HG02970 (cell line): ENCODE results near the gene PLEKHB1.

ENCODE experiments used
- ATAC-seq: cut with Tn5 transposase; IDR thresholded peaks from one replicate; pipeline ENCODE4 v1.9.1; 2021; ENCODE audit warnings: mild to moderate bottlenecking, moderate library complexity, moderate number of reproducible peaks; ENCODE audit not compliant: unreplicated experiment, low FRiP score

Gene PLEKHB1

DNA sequence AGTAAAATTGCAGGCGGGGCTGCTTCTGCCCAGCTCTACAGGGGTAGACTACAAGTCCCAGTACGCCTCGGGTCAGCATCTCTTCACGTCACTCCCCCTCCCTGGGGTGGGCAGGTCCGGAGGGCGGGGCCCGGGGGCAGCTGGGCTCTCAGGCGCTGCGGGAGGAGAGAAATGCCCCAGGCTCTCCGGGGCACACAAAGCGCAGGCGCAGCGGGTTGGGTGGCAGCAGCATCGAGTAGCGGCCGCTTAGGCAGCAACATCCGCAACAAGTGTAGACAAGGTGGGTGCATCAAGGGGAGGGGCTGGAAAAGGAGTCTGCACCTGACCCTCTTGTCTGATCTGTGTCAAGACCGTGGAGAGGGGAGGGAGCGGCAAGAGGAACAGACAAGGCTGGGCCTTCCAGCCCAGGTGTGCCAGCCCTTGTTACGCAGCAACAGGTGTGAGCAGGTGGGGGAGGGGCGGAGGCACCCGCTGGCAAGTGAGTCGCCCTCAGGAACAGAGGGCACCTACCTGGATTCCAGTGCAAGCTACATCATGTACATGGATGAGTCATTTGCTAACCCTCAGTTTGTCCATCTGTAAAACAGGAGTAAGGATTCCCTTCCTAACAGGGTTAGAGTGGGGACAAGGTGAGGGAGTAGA is 1.2 kb downstream of the PLEKHB1 start:
- ATAC-seq: no peak

DNA sequence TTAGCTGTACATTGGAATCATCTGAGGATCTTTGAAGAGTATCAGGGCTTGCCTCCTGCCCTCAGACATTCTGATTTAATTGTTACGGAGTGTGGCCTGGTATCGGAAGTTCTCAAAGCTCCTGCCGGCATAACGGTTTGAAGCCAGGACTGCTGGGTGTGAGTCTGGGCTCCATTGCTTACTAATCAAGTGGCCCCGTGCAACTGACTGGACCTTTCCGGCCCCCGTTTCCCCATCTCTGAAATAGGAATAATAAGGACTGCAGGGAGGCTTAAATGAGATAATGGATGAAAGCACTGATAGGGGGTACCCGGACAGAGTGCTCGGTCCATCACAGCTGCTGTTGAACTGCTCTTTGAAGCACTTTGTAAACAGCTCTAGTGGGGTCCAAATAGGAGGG is 1.7 kb downstream of the PLEKHB1 start:
- no peak for ATAC-seq

DNA sequence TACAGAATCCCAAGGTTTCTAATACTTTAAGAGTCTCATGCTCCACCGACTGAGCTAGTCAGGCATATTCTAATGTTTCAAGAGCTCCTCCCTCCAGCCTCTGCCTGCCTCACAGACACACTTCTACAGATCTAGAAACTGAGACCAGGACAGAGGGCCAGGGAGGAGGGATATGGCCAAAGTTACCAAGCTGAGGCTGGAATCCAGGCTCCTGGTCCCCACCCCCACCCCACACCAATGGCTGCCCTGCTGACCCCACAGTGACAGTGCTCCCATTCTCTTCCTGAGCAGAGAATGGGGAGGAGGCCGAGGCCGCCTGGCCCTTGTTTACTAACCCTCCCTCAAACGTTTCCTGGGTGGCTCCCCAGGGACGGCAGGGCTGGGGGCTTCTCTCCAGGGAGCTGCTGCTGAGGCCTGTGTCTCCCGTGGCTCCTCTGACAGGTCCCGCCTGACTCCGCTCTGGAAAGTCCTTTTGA is 2.2 kb downstream of the PLEKHB1 start:
- no peak for ATAC-seq

DNA sequence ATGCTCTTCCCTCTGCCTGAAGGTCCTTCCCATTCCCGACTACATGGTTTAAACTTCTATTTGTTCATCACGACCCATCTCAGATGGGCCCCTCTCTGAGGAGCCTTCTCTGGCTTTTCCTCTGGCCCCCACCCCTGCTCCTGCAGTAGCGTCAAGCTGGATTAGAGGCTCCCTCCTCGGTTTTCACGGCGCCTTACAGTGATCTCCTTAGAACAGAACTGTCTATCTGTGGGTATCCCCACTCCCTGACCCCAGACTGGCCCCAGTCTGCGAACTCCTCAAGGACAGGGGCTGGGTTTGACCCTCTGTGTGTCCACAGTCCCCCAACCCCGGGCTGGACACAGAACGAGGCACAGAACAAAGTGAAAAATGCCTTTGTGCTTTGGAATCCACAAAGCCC is 2.8 kb downstream of the PLEKHB1 start:
- no peak for ATAC-seq

DNA sequence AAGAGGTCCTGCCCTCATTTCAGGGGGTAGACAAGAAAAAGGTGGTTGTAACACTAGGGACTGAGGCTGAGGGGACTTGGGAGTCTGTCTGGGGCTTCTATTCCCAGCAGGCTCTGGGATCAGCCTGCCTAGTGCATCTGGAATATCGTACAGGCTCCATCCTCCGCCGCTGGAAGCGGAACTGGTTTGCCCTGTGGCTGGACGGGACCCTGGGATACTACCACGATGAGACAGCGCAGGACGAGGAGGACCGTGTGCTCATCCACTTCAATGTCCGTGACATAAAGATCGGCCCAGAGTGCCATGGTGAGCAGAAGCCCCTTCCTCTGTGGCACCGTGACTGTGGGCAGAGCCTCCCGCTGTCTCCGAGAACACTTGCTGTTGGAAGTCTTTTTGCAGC is 4.0 kb downstream of the PLEKHB1 start:
- no peak for ATAC-seq

DNA sequence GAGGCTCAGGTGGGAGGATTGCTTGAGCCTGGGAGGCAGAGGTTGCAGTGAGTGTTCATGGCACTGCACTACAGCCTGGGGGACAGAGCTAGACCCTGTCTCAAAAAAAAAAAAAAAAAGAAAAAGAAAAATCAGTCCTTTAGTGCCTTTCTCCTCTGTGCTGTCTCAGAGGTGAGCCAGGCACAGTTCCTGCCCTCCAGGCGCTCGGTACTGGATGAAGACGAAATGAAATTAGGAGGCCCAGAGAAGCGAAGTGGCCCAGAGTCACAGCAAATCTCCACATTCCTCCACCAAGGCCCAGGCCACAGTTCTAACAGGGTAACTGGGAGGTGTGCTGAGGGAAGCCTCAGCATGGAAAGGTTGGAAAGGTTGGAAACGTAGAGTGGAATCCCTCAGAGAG is 4.9 kb downstream of the PLEKHB1 start:
- ATAC-seq: no peak

DNA sequence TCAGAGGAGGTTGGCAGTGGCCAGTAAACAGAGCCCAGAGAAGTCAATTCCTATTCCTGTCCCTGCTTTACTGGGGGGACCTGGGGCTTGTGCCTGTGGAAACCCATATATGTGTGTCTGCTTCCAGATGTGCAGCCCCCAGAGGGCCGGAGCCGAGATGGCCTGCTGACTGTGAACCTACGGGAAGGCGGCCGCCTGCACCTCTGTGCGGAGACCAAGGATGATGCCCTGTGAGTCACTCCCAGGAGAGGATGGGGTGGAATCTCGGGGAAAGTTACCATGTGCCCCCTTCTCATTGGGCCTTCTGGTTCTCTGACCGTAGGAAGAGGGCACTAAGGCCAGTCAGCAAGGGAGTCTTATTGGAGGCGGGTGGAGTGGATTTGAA is 5.3 kb downstream of the PLEKHB1 start:
- no peak for ATAC-seq

DNA sequence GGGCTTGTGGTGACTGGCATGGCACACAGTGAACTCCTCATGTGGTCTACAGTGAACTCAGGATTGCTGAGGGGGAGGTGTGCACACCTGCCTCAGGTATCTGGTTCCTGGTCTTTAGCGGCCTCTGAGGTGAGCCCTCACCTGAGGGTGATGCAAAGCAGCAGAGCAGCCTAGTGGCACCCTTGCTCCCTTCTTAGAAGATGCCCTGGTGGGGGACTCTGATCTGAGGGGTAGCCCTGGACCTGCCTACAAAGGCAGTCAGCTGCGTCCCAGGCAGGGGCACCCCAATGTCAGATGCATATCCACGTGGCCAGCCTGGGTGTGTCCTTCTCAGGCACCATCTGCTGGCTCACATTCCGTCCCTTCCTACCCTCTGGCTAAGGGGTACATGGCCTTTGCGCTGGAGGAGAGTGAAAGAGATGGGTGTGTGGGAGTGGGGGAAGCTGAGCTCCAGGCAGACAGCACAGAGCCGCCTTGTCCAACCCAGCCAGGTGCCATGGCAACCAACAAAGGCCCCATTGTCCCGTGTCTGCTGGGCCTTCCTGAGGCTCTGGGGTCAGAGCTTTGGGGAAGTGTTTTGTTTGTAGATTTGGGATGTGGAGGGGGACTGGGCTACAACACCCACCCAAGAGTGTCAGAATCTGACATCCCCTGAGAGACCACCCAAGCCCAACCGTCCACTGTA is 5.8 kb downstream of the PLEKHB1 start:
- ATAC-seq: no peak

DNA sequence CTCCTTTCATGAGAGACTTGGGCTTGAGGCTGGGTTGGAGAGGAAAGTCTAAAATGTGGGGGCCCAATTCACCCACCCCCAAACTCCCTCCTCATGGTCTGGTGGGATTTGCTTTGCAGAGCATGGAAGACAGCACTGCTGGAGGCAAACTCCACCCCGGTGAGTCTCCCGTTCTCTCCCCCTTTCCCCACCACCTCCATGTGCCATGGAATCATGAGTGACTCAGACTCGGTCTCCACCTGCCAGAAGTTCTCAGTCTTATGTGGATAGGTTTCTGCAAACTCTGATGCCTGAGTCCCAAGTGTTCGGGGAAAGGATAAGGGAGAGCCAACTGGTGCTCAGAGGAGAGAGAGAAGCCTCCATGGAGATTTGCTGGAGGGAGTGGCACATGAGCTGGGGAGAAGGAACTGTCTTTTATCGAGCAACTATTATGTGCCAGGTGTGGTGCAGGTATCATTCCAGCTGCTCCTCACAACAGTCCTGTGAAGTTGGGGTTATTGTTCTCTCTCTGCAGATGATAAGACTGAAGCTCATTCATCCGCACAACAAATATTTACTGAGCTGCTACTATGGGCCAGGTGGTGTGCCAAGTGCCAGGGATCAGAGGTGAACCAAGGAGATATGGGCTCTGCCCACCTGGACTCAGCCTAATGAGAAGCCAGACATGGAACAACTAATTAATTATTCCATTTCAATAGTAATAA is 6.6 kb downstream of the PLEKHB1 start:
- ATAC-seq: no peak

DNA sequence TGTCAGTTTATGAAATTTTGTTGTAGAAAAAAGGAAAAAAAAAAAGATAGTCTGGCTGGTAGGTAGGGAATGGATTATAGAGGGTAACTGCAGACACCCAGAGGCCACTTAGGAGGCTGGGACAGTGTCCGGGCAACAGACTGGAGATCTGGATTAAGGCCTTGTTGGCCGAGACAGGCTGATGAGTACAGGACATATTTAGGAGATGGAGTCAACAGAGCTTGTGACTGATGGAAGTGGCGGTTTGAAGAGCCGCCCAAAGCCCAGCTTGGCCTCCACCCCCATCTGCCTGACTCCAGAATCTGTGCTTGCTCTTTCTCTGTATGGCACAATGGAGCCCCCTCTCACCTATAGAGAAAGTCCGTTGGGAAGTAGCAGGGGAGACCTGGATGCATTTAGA is 7.6 kb downstream of the PLEKHB1 start:
- ATAC-seq: no peak

DNA sequence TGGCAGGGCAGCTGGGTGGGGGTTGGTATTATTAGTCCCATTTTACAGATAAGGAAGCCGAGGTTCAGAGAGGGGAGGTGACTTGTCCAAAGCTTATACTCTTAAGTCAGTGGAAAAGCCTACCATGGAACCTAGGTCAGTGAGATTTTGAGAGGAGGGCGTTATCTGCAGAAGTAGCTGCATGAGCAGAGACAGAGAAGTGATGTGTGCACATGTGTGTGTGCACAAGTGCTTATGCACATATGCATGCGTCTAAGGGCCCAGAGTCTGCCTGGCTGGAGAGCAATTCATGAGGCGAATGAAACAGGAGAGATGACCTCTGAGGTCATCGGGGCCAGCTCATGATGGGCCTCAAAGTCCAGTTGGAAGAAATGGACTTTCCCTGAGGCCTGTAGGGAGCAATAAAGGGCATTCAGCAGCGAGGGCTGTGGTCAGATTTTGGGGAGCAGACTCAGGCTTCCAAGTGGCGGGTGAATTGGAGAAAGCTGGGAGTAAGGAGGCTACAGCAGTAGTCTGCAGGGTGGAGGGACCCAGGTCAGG is 8.2 kb downstream of the PLEKHB1 start:
- ATAC-seq: no peak

DNA sequence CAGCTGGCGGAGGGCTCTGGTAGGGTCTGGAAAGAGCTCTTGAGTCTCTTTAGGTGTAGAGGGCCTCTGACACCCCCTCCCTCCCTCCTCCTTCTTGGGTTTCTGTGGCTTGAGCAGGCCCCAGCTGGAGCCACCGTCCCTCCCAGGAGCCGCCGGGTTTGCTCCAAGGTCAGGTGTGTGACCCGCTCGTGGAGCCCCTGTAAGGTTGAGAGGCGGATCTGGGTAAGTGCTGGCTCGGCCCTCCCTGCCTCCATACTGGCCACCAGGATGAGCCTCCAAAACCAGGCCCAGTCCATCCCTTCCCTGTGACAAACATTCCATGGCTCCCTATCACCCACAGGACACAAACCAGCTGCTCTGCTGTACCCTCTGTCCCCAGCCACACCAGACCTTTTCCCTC is 9.3 kb downstream of the PLEKHB1 start:
- no peak for ATAC-seq

DNA sequence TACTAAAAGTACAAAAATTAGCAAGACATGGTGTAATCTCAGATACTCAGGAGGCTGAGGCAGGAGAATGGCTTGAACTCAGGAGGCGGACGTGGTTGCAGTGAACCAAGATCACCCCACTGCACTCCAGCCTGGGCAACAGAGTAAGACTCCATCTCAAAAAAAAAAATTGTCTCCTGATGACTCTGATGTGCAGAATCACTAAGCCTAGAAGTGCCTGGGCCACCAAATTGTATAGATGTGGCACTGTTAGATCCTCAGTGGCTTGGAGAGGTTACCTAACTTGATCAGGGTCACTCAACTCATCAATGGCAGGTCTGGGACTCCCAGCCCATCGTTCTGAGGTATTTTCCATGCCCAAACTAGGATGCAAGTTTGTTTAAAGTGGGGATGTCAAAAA is 10.6 kb downstream of the PLEKHB1 start:
- ATAC-seq: no peak

DNA sequence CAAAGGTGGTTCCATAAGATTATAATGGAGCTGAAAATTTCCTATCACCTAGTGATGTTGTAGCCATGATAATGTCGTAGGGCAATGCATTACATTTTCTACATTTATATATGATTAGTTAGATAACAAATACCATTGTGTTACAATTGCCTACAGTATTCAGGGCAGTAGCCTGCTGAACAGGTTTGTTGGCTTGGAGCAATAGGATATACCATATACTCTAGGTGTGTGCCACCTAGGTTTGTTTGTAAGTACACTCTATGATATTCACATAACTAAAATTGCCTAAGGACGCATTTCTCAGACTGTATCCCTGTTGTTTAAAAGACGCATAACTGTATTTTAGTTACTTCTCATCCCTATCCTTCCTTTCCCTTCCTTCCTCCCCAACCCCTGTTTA is 13.6 kb downstream of the PLEKHB1 start:
- ATAC-seq: no peak

DNA sequence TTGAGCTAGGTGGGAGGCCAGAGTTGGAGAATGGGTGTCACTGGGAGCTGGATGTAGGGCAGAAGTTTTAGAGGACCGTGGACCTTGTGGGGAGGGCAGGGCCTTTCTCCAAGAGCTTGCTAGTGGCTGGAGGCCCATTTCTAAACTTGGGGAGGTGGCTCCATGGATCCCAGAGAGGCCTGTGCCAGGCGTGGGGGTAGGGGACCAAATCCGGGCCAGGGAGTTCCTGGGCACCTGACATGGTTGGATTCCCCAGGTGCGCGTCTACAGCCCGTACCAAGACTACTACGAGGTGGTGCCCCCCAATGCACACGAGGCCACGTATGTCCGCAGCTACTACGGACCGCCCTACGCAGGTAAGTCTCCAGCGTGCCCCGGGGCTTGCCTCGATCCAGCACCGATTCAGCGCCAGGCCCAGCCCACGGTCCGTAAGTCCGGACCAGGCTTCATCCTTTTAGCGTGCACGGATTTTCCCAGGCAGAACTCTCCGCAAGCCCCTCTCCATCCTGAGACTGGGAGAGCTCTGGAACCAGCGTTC is 14.2 kb downstream of the PLEKHB1 start:
- ATAC-seq: no peak

DNA sequence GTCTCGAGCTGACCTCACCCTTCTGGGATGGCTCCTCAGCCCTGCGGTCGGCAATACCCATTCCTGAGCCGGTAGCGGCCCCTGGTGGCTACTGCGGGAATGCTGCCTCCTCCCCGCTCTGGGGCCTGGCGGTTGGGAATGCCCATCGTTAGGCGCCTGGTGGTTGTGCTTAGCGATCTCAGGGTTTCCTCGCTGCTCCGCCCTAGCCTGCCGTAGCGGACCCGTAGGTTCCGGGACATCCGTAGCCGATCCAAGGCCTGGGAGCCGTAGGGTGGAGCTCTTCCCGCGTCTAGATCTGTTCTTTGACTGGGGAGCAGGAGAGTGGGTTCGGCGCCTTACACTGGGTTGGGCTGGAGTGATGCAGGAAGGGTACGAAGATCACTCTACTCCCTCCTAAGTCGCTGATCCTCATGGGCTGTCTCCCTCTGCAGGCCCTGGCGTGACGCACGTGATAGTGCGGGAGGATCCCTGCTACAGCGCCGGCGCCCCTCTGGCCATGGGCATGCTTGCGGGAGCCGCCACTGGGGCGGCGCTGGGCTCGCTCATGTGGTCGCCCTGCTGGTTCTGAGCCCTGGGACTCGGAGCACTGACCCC is 14.8 kb downstream of the PLEKHB1 start:
- ATAC-seq: no peak

DNA sequence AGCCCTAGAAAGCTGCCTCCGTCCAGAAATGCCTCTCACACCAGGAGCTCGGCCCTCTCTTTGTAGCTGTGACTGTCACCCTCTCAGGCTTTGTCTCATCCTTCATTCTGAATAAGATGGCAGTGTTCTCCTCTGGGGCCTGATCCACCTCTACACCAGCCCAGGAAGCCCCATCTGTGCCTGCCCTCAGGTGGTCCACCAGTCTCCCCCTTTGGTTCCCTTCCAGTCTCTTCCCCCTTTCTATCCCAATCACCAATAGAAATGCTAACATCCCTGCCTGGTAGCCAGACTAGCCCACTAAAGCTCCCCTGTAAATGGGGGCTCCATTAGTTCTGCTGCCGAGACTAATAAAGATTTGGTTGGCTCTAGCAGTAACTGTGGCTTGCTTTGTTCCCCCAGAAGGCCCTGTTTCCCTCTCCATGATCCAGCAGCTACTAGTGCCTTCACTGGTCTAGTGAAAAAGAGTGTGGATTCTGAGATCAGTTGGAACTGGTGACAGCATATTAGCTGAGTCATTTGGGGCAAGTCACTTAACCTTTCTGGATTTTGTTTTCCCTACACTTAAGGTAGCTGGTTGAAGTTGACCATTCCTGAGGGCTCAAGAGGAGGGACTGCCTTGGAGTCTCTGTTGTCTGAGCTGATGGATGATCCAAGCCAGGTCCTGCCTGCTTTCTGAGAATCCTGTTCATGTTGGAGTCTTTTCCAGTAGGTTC is 16.2 kb downstream of the PLEKHB1 start:
- ATAC-seq: no peak

DNA sequence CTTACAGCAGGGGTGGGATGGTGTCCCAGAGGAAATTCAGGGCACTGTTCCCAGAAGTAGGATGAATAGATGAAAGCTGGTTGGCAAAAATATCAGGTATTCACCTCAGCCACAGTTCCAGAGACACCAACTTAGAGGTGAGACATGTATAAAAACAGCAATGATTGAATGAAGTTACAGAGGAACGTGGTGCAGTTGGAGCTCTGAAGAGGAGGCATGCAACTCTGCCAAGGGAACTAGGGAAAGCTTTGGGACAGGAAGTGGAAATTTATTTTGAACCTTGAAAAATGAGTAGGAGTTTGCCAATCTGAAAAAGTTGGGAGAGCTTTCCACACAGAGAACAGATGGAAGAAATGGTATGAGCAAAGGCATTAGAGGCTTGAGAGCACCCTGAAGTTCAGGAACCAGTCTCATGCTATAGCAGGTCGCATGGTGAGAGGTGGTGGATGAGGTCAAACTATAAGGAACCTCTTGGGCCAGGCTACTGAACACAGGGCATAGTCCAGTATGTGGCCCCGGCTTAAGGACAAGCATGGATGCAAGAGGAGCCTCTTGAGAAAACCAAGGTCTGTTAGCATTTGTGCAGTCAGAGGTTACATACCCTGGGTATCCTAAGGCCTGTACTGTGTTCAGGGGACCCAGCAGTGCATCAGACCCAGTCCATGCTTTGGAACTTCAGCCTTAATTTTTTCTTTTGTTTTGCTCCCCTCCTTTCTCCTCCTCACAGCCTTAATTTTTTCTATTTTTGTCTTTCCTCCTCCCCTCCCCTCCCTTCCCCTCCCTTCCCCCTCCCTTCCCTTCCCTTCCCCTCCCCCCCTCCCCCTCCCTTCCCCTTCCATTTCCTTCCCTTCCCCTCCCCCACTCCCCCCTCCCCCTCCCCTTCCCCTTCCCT is 17.5 kb downstream of the PLEKHB1 start:
- ATAC-seq: no peak

DNA sequence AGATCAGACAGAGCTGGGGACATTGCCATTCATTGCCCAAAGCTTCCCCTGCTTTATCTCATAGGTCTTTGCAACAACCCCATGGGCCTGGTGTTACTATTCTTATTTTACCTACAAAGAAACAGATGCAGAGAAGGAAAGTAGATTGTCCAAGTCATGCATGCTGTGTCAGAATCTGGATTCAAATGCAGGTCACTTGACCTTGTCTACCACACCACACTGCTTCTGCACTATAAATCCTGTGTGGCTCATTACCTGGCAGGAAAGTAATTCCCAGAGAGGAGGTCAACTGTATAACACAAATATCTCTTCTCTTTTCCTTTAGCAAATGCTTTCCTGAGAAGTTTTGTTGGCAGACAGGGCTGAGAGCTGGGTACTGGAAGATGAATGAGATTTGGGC is 18.5 kb downstream of the PLEKHB1 start:
- no peak for ATAC-seq
